HepG2 (cell line): ENCODE measurements around the gene DCTN3. TPM values are rescaled to one million over a fixed set of nuclear protein-coding genes. Genes with fewer than 3 reads are reported as not detected.

Experiments
- AKAP8 ChIP-seq: sonication (generic); formaldehyde crosslinking; IDR thresholded peaks from 2 replicates; pipeline ENCODE4 v1.5.1; 2020; ENCODE audit warnings: mild to moderate bottlenecking, missing genetic modification reagents
- ARID4A ChIP-seq: sonication (generic); formaldehyde crosslinking; IDR thresholded peaks from 2 replicates; pipeline ENCODE4 v1.5.0; 2020; ENCODE audit warnings: mild to moderate bottlenecking, missing genetic modification reagents, borderline replicate concordance
- BRCA1 ChIP-seq: sonication (generic); formaldehyde crosslinking; IDR thresholded peaks from 2 replicates; pipeline ENCODE4 v1.4.0; 2020; ENCODE audit warnings: missing genetic modification reagents
- CREB1 ChIP-seq, 2 experiments: fragments of 450-650 bp in 1 of 2; IDR thresholded peaks; 2 replicates each; pipeline ENCODE4 v1.6.1; 2016 to 2017; ENCODE audit warnings: control low read depth in 1 of 2, mild to moderate bottlenecking in 1 of 2, missing compliant biosample characterization in 1 of 2, missing genetic modification characterization in 1 of 2
- FOXC1 ChIP-seq: sonication (generic); formaldehyde crosslinking; IDR thresholded peaks from 2 replicates; pipeline ENCODE4 v1.8.0; 2022; ENCODE audit warnings: mild to moderate bottlenecking, missing genetic modification reagents, borderline replicate concordance
- HNRNPK ChIP-seq: fragments of 200-400 bp; formaldehyde crosslinking; IDR thresholded peaks from 2 replicates; pipeline ENCODE4 v1.6.1; 2018; ENCODE audit warnings: low read length, low read depth, moderate library complexity, mild to moderate bottlenecking; ENCODE audit not compliant: poor library complexity, severe bottlenecking
- RFX3 ChIP-seq: IDR thresholded peaks from 2 replicates; pipeline ENCODE4 v1.6.1; 2016; ENCODE audit warnings: missing biosample characterization, missing genetic modification reagents
- RNF2 ChIP-seq: fragments of 450-650 bp; conservative IDR thresholded peaks from 2 replicates; pipeline ENCODE4 v1.6.1; 2016; ENCODE audit warnings: low read depth
- ZBTB33 ChIP-seq: sonication (generic); formaldehyde crosslinking; IDR thresholded peaks from 2 replicates; pipeline ENCODE4 v1.4.0; 2020; ENCODE audit warnings: missing genetic modification reagents
- ZNF142 ChIP-seq: sonication (generic); formaldehyde crosslinking; IDR thresholded peaks from 2 replicates; pipeline ENCODE4 v1.4.0; 2020; ENCODE audit warnings: missing genetic modification reagents
- ZNF326 ChIP-seq: sonication (generic); formaldehyde crosslinking; IDR thresholded peaks from 2 replicates; pipeline ENCODE4 v1.4.0; 2020; ENCODE audit warnings: missing genetic modification reagents, borderline replicate concordance
- ZNF34 ChIP-seq: sonication (generic); formaldehyde crosslinking; IDR thresholded peaks from 2 replicates; pipeline ENCODE4 v1.4.0; 2020; ENCODE audit warnings: mild to moderate bottlenecking, missing genetic modification reagents, borderline replicate concordance
- ZNF616 ChIP-seq: sonication (generic); formaldehyde crosslinking; IDR thresholded peaks from 2 replicates; pipeline ENCODE4 v1.5.0; 2020; ENCODE audit warnings: low read depth, mild to moderate bottlenecking, missing genetic modification reagents
- ZNF747 ChIP-seq: sonication (generic); formaldehyde crosslinking; IDR thresholded peaks from 2 replicates; pipeline ENCODE4 v1.8.1; 2023; ENCODE audit warnings: missing genetic modification reagents, mild to moderate bottlenecking, borderline replicate concordance
- ZNF878 ChIP-seq: sonication (generic); formaldehyde crosslinking; IDR thresholded peaks from 2 replicates; pipeline ENCODE4 v1.8.1; 2023; ENCODE audit warnings: mild to moderate bottlenecking, missing genetic modification reagents, moderate library complexity
- ZNF879 ChIP-seq: sonication (generic); formaldehyde crosslinking; IDR thresholded peaks from 2 replicates; pipeline ENCODE4 v1.8.1; 2023; ENCODE audit warnings: missing genetic modification reagents
- ZSCAN25 ChIP-seq: sonication (generic); formaldehyde crosslinking; IDR thresholded peaks from 2 replicates; pipeline ENCODE4 v1.8.0; 2022; ENCODE audit warnings: mild to moderate bottlenecking, missing genetic modification reagents
- polyA plus RNA-seq, 8 experiments: library from polyadenylated mRNA; depleted of rRNA in 3 of 8; stranded (reverse) in 7 of 8; unstranded in 1 of 8; fragments of >200 nt; fragmentation: Illumina TruSeq in 4 of 8; extraction: Trizol in 4 of 8; gene quantifications; 2 replicates each; pipeline versions ENCODE4 v1.2.1 to v1.2.3, GENCODE V29; 2011 to 2016; ENCODE audit warnings: low read depth in 4 of 8, missing spikeins in 1 of 8, mixed read lengths in 1 of 8; ENCODE audit not compliant: insufficient read depth in 1 of 8
- total RNA-seq, 5 experiments: library from RNA; depleted of rRNA; stranded (reverse); fragments of >200 nt; fragmentation: Illumina TruSeq; extraction: Trizol; gene quantifications; 2 replicates each; pipeline ENCODE4 v1.2.3, GENCODE V29; 2016; ENCODE audit warnings: low read depth in 1 of 5

The DCTN3 gene
- total and polyA plus RNA-seq, 2 of the 13 experiments (the other 11 are each of a cell fraction or from before 2014, with no cell fraction given), result 27.4 to 34.5 TPM

DNA sequence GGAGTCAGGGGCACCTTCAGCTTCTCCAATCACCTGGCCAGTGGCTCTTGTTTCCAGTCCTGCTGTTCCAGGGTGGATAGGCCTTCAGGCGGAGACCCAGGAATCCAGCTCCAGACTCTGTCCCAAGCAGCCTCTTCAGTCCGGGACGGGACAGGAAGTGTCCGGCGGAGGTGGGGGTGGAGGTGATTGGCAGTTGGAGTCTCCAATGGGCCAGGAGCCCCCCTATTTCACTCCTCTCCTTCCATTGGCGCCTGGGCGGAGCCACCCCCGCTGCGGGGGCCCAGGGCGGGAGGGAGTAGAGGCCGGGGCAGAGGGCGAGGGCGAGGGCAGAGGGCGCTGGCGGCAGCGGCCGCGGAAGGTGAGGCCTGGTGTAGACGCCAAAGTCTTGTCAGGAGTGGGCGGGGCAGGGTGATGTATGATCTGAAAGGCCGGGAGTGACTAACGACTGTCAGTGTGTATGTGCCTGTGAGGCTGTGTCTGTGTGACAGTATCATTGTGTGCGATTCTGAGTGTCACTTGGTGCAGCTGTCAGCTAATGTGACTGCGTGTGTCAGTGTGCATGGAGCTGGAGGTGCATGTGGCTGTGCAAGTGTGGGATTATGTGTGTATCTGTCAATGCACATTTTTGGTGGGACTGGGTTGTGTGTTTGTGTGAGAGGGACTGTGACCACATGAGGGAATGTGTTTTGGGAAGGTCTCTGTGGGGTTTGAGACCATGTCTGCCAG, 31.7 kb upstream of the DCTN3 start, which contains the start of gene IL11RA (continued):
- TF ChIP-seq HNRNPK (no peak), ZNF879 (no peak), ZBTB33 (CRISPR knock-in tag) (no peak), ZNF747 (CRISPR knock-in tag) (no peak), RNF2 (0 out of 2 replicates have a peak, but pooled peaks have one; percentile 46), ZNF326 (CRISPR knock-in tag) (no peak), ZNF616 (CRISPR knock-in tag) (no peak), ARID4A (peak; percentile 82; the same call in 1 of the 2 replicates), ZSCAN25 (CRISPR knock-in tag) (no peak; the same call in 1 of the 2 replicates), ZNF34 (CRISPR knock-in tag) (no peak), AKAP8 (CRISPR knock-in tag) (0 out of 2 replicates have a peak, but pooled peaks have one; percentile 58), ZNF878 (CRISPR knock-in tag) (no peak), FOXC1 (no peak; the same call in 1 of the 2 replicates), CREB1 (IDR thresholded peaks at IDR 0.05) (peak; percentile 56; the same call in 1 of the 2 replicates), CREB1 (CRISPR knock-in tag; IDR thresholded peaks at IDR 0.05) (peak; percentile 74), RFX3 (CRISPR knock-in tag) (no peak), BRCA1 (CRISPR knock-in tag) (no peak), ZNF142 (CRISPR knock-in tag) (no peak)
